ENCODE data around the gene LMAN1L.

The LMAN1L gene

GRCh38 chr15:74812533-74812932 is at the start of gene LMAN1L:
Gene LMAN1L, plus strand, starts transcription at chr15:74812835. Its CDS starts 20 bp downstream, at chr15:74812855.
- no peak for DNase-seq (ENCODE audit: low read depth in 1 of 2, low spot score in 1 of 2)

GRCh38 chr15:74763416-74763815 is 49.2 kb upstream of the LMAN1L start:
- DNase-seq (ENCODE audit: low read depth in 1 of 2, low spot score in 1 of 2) = no peak

- DNase-seq (ENCODE audit: low read depth in 1 of 2, low spot score in 1 of 2) = no peak
Observed at GRCh38 chr15:74767167-74768098, 45.2 kb upstream of the LMAN1L start.

- DNase-seq (ENCODE audit: low read depth in 1 of 2, low spot score in 1 of 2) = no peak
Observed at GRCh38 chr15:74768099-74768770, 44.4 kb upstream of the LMAN1L start.

GRCh38 chr15:74768771-74769342 is 43.8 kb upstream of the LMAN1L start:
- DNase-seq (ENCODE audit: low read depth in 1 of 2, low spot score in 1 of 2) = no peak

- DNase-seq (ENCODE audit: low read depth in 1 of 2, low spot score in 1 of 2) = no peak
Observed at GRCh38 chr15:74769463-74770025, 43.1 kb upstream of the LMAN1L start.

GRCh38 chr15:74770211-74770903 is 42.3 kb upstream of the LMAN1L start:
- no peak for DNase-seq (ENCODE audit: low read depth in 1 of 2, low spot score in 1 of 2)

- no peak for DNase-seq (ENCODE audit: low read depth in 1 of 2, low spot score in 1 of 2)
Observed at GRCh38 chr15:74773329-74773728, 39.3 kb upstream of the LMAN1L start.

GRCh38 chr15:74773731-74774252 is 38.8 kb upstream of the LMAN1L start:
- DNase-seq (ENCODE audit: low read depth in 1 of 2, low spot score in 1 of 2) = no peak

GRCh38 chr15:74775132-74775562 is 37.5 kb upstream of the LMAN1L start:
- no peak for DNase-seq (ENCODE audit: low read depth in 1 of 2, low spot score in 1 of 2)

- DNase-seq (ENCODE audit: low read depth in 1 of 2, low spot score in 1 of 2) = no peak
Observed at GRCh38 chr15:74775894-74776293, 36.7 kb upstream of the LMAN1L start.

GRCh38 chr15:74776821-74777768 is 35.5 kb upstream of the LMAN1L start:
- no peak for DNase-seq (ENCODE audit: low read depth in 1 of 2, low spot score in 1 of 2)

GRCh38 chr15:74777769-74778598 is 34.7 kb upstream of the LMAN1L start:
- no peak for DNase-seq (ENCODE audit: low read depth in 1 of 2, low spot score in 1 of 2)

GRCh38 chr15:74778599-74778970 is 34.0 kb upstream of the LMAN1L start:
- DNase-seq (ENCODE audit: low read depth in 1 of 2, low spot score in 1 of 2) = no peak

GRCh38 chr15:74779162-74779648 is 33.4 kb upstream of the LMAN1L start:
- no peak for DNase-seq (ENCODE audit: low read depth in 1 of 2, low spot score in 1 of 2)

- no peak for DNase-seq (ENCODE audit: low read depth in 1 of 2, low spot score in 1 of 2)
Observed at GRCh38 chr15:74780523-74781430, 31.9 kb upstream of the LMAN1L start.

GRCh38 chr15:74781431-74782258 is 31.0 kb upstream of the LMAN1L start, which contains the start of gene CSK:
Gene CSK, plus strand, starts transcription at chr15:74782080. Its CDS starts 16,218 bp downstream, at chr15:74798298.
- no peak for DNase-seq (ENCODE audit: low read depth in 1 of 2, low spot score in 1 of 2)
